Fibroblast of skin of right quadriceps (primary cell): ENCODE data around the gene CAPRIN2.

Experiments
- DNase-seq: peaks from one replicate; pipeline ENCODE4 v3.0.0-alpha.2; 2013

CAPRIN2 gene

GRCh38 chr12:30754750-30755394 lies at the start of gene CAPRIN2:
Gene CAPRIN2, minus strand, starts transcription at chr12:30754951. Its CDS starts 1,431 bp downstream, at chr12:30753520.
- peak; percentile 95 for DNase-seq

- no peak for DNase-seq
Measured at GRCh38 chr12:30797689-30798088, 42.9 kb upstream of the CAPRIN2 start.

- DNase-seq, result peak; percentile 53
Measured at GRCh38 chr12:30796891-30797371, 42.2 kb upstream of the CAPRIN2 start.

GRCh38 chr12:30796313-30796780 lies 41.6 kb upstream of the CAPRIN2 start:
- DNase-seq, result peak; percentile 71

GRCh38 chr12:30795410-30796312 lies 40.9 kb upstream of the CAPRIN2 start:
- DNase-seq, result peak; percentile 88

- peak; percentile 91 for DNase-seq
Measured at GRCh38 chr12:30794591-30795409, 40.0 kb upstream of the CAPRIN2 start.

- no peak for DNase-seq
Measured at GRCh38 chr12:30794020-30794419, 39.3 kb upstream of the CAPRIN2 start.

GRCh38 chr12:30792648-30793499 lies 38.1 kb upstream of the CAPRIN2 start:
- DNase-seq, result peak; percentile 44

- DNase-seq, result no peak
Measured at GRCh38 chr12:30792085-30792484, 37.3 kb upstream of the CAPRIN2 start.

GRCh38 chr12:30788754-30789153 lies 34.0 kb upstream of the CAPRIN2 start:
- no peak for DNase-seq

GRCh38 chr12:30785630-30786029 lies 30.9 kb upstream of the CAPRIN2 start:
- no peak for DNase-seq

- DNase-seq, result no peak
Measured at GRCh38 chr12:30784508-30784907, 29.8 kb upstream of the CAPRIN2 start.

GRCh38 chr12:30783946-30784345 lies 29.2 kb upstream of the CAPRIN2 start:
- no peak for DNase-seq

- DNase-seq, result no peak
Measured at GRCh38 chr12:30782316-30783173, 27.8 kb upstream of the CAPRIN2 start.

- DNase-seq, result no peak
Measured at GRCh38 chr12:30779578-30779977, 24.8 kb upstream of the CAPRIN2 start.

GRCh38 chr12:30779178-30779577 lies 24.4 kb upstream of the CAPRIN2 start:
- no peak for DNase-seq

GRCh38 chr12:30774599-30774998 lies 19.8 kb upstream of the CAPRIN2 start:
- DNase-seq, result no peak

GRCh38 chr12:30769802-30770201 lies 15.1 kb upstream of the CAPRIN2 start:
- DNase-seq, result no peak

- no peak for DNase-seq
Measured at GRCh38 chr12:30764251-30764650, 9.5 kb upstream of the CAPRIN2 start.

- DNase-seq, result no peak
Measured at GRCh38 chr12:30763053-30763452, 8.3 kb upstream of the CAPRIN2 start.

GRCh38 chr12:30761730-30762129 lies 7.0 kb upstream of the CAPRIN2 start:
- no peak for DNase-seq
